SH-SY5Y (cell line): Measurements from ENCODE around the gene FBXL12.

Experiments used
- GATA2 ChIP-seq: IDR thresholded peaks from 2 replicates; pipeline ENCODE4 v1.6.1; 2011; ENCODE audit warnings: mild to moderate bottlenecking, low read depth, low read length
- GATA3 ChIP-seq: IDR thresholded peaks from 2 replicates; pipeline ENCODE4 v1.6.1; 2011; ENCODE audit warnings: low read depth, mild to moderate bottlenecking, low read length, moderate library complexity

DNA sequence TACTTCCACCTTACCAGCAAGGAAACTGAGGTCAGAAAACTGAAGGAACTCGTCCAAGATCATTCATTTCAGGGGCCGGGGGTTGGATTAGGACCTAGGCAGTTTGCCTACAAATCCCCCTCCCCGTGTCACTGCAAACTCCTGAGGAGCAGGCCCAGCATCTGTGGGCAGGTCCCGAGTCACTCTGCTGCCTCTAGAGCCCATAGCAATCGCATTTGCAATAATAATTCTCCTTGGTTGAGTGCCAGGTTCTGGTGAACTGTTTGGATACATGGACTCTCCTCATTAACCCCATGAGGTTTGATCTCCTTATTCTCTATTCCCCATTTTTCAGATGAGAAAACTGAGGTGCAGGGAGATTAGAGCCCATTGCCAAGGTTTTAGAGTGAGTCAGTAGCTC lies 17.1 kb upstream of the FBXL12 start:
- TF ChIP-seq GATA2 (no peak), GATA3 (no peak)
